BLaER1 (cell line): ENCODE results near the gene CHST12.

ENCODE experiments used
- H3K27ac ChIP-seq: shearing (Covaris generic); formaldehyde crosslinking; 2 replicates; pipeline ENCODE4 v1.8.1; 2022
- H3K27me3 ChIP-seq: shearing (Covaris generic); formaldehyde crosslinking; 2 replicates; pipeline ENCODE4 v1.8.1; 2022
- H3K36me3 ChIP-seq: shearing (Covaris generic); formaldehyde crosslinking; 2 replicates; pipeline ENCODE4 v1.8.1; 2022
- H3K4me1 ChIP-seq: shearing (Covaris generic); formaldehyde crosslinking; 2 replicates; pipeline ENCODE4 v1.8.1; 2022
- H3K4me2 ChIP-seq: shearing (Covaris generic); formaldehyde crosslinking; 2 replicates; pipeline ENCODE4 v1.8.1; 2022
- H3K4me3 ChIP-seq: shearing (Covaris generic); formaldehyde crosslinking; 2 replicates; pipeline ENCODE4 v1.8.1; 2022
- H3K9ac ChIP-seq: shearing (Covaris generic); formaldehyde crosslinking; 2 replicates; pipeline ENCODE4 v1.8.1; 2022
- H3K9me3 ChIP-seq: shearing (Covaris generic); formaldehyde crosslinking; 2 replicates; pipeline ENCODE4 v1.8.1; 2022
- H4K20me1 ChIP-seq: shearing (Covaris generic); formaldehyde crosslinking; 2 replicates; pipeline ENCODE4 v1.8.1; 2022
- Cebpa-rat ChIP-seq: shearing (Covaris generic); IDR thresholded peaks from 2 replicates; pipeline ENCODE4 v1.8.1; 2022

Gene CHST12

DNA sequence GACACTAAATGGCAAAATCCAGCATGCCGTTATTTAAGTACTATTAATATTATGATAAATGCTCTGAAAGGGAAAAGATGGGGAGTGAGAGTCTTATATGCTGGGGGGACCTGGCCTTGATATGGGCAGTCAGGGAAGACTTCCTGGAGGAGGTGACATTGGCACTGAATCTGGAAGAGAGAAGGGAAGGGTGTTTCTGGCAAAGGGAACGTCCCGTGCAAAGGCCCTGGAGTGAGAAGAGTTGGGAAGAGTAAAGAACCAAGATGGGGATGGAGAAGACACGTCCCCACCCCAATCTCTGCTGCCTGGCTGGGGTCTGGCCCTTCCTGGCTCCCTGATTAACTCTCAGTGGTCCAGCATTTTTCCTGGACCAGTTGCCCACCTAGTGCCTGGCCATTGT lies 77.8 kb downstream of the CHST12 start:
- Histone ChIP-seq H3K9me3 (no peaks in the 10 kb centered on the region; the same call in 1 of the 2 replicates), H3K9ac (no peak overlapping the region), H3K36me3 (no peaks in the 10 kb centered on the region), H3K4me3 (no peak overlapping the region), H3K4me2 (no peak overlapping the region), H3K4me1 (peaks cover 71% of the 10 kb centered on the region), H3K27ac (0 out of 2 replicates have a peak overlapping the region, but pooled peaks have one; percentile 4), H4K20me1 (no peaks in the 10 kb centered on the region), H3K27me3 (no peaks in the 10 kb centered on the region)
- TF ChIP-seq Cebpa-rat, result no peak

DNA sequence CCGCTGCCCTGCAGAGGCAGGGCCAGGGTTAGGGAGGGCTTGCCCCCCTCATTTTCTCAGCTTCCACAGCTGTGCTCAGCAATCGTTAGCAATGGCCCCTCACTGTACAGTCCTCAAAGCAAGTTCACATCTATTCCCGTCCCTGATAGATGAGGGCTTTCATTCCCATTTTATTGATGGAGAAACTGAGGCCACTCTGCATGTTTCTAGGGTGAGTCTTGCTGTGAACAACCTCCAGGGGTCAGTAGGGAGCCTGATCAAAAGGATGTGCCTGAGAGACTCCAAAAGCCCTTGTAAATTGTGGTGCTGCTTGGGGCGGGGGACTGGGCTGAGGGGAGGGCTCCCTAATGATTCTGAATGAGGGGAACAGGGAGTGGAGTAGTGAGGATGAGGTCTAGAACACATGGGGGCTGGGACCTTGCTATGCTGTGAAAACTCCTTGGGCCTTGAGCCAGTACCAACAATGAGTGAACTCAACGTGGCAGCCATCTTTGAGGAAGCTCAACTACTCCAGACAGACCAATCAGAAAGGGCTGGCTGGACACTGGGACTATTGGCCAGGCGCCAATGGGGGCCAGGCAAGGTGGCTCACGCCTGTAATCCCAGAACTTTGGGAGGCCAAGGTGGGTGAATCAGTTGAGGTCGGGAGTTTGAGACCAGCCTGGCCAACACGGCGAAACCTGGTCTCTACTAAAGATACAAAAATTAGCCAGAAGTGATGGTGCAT lies 79.5 kb downstream of the CHST12 start:
- H3K9ac ChIP-seq, result no peak overlapping the region
- H3K4me1 ChIP-seq, result peaks cover 74% of the 10 kb centered on the region
- no peak for TF ChIP-seq Cebpa-rat
- H3K27me3 ChIP-seq, result no peaks in the 10 kb centered on the region
- H3K4me2 ChIP-seq, result peak overlapping the region; percentile 50
- H3K36me3 ChIP-seq, result no peaks in the 10 kb centered on the region
- H3K9me3 ChIP-seq, result no peaks in the 10 kb centered on the region; the same call in 1 of the 2 replicates
- H3K4me3 ChIP-seq, result no peak overlapping the region
- no peak overlapping the region for H3K27ac ChIP-seq
- H4K20me1 ChIP-seq, result no peaks in the 10 kb centered on the region

DNA sequence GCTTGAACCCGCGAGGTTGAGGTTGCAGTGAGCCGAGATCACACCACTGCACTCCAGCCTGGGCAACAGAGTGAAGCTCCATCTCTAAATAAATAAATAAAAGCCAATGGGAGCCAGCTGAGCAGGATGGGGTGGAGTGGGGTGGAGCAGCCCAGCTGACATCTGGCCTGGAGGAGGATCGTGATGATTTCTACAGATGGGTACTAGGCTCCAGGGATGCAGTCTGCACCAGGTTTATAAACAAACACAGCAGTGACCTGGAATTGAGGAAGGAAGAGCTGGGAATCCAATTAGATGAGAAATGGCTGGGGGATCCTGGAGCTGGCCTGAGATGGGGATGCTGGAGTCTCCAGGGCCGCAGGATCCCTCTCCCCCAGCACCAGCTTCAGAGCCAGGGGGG lies 80.1 kb downstream of the CHST12 start:
- Histone ChIP-seq H3K4me1 (peaks cover 74% of the 10 kb centered on the region), H3K4me3 (no peak overlapping the region), H3K9me3 (no peaks in the 10 kb centered on the region; the same call in 1 of the 2 replicates), H4K20me1 (no peaks in the 10 kb centered on the region), H3K36me3 (no peaks in the 10 kb centered on the region), H3K4me2 (peak overlapping the region; percentile 50), H3K27me3 (no peaks in the 10 kb centered on the region), H3K9ac (no peak overlapping the region), H3K27ac (no peak overlapping the region)
- no peak for TF ChIP-seq Cebpa-rat

DNA sequence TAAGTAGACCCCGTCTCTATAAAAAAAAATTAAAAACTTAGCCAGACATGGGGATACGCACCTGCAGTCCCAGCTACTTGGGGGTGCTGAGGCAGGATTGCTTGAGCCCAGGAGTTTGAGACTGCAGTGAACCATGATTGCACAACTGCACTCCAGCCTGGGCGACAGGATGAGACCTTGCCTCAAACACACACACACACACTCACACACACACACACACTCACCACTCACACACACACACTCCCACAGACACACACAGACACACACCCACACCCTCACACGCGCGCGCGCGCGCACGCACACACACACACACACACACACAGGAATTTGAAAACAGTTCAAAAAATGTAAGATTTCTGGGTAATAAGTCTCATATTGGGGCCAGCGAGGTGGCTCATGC lies 81.5 kb downstream of the CHST12 start:
- no peak overlapping the region for H3K9ac ChIP-seq
- no peak overlapping the region for H3K4me3 ChIP-seq
- peaks cover 74% of the 10 kb centered on the region for H3K4me1 ChIP-seq
- H3K36me3 ChIP-seq, result no peaks in the 10 kb centered on the region
- H3K9me3 ChIP-seq, result no peaks in the 10 kb centered on the region; the same call in 1 of the 2 replicates
- H3K4me2 ChIP-seq, result peak overlapping the region; percentile 50; the same call in 1 of the 2 replicates
- H4K20me1 ChIP-seq, result no peaks in the 10 kb centered on the region
- peak; percentile 72 for TF ChIP-seq Cebpa-rat
- H3K27ac ChIP-seq, result no peak overlapping the region
- no peaks in the 10 kb centered on the region for H3K27me3 ChIP-seq

DNA sequence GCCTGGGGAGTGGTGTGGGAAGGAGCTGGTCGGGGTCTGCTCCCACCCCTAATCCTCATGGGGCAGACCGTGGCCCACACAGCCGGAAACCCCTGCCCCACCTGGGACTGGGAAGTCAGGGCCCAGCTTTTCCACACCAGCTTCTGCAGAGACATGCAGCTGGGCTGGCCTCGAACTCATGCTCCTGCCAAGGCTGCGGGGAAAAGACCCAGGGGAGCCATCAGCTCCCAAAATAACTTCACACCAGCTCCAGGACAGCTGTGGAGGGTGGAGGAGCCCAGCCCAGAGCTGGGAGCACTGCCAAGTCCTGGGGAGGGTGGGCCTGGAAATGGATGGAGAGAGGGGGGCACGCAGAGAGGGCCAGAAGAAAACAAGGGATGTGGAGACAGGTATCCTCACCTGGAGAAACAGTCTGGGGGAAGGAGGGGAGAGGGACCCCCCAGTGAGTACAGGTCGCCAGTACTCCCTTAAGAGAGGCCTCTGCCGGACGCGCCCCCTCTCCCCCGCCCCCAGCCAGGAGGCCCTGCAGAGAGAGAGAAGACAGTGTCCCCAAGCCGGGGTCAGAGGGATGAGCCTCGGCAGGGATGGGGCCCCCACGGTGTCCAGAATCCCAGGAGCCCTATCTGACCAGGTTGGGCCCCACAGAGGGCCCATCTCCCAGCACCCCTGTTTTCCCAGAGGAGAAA lies 84.3 kb downstream of the CHST12 start:
- Histone ChIP-seq H3K4me3 (peak overlapping the region; percentile 32), H3K4me1 (peaks cover 80% of the 10 kb centered on the region), H3K9ac (peak overlapping the region; percentile 60; the same call in 1 of the 2 replicates), H3K9me3 (no peaks in the 10 kb centered on the region; the same call in 1 of the 2 replicates), H4K20me1 (no peaks in the 10 kb centered on the region), H3K27me3 (no peaks in the 10 kb centered on the region), H3K4me2 (peak overlapping the region; percentile 92), H3K36me3 (no peaks in the 10 kb centered on the region), H3K27ac (peak overlapping the region; percentile 73)
- TF ChIP-seq Cebpa-rat, result no peak

DNA sequence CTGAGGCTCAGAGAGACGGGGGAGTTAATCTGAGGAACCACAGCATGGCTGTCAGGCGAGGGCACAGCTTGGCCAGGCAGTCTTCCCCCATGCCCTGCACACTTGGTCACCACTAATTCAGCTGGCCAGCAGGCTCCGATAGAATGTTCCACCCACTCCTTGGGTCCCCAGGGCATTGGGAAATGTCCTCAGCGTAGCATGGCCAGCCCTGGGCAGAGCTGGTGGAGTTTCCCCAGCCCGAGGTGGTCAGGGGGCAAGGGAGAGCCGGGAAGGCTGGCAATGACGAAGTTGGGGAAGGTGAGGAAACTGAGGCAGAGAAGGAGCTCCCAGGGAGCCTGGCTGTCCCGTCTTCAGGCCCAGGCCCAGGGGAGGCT lies 84.8 kb downstream of the CHST12 start:
- H4K20me1 ChIP-seq, result no peaks in the 10 kb centered on the region

DNA sequence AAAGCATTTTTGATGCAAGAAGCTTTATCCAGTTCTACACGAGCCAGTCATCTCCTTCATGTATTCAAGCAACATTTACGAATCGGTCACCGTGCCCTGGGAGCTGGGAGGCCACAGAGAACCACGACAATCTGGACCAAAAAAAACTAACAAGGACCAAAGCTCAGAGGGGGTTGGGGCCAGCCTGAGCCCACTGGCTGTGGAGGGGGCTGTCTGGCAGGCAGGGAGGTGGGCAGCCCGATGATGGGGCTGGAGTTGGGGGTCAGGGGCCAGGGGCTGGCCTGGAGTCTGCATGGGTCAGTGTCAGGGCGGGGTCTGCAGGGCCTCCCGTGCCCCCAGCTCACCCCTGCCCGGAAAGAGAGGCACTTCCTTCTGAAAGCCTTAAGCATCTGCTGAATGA lies 85.3 kb downstream of the CHST12 start:
- Histone ChIP-seq H3K4me3 (peak overlapping the region; percentile 20; the same call in 1 of the 2 replicates), H3K27ac (peak overlapping the region; percentile 73), H3K9ac (peak overlapping the region; percentile 60), H3K27me3 (no peaks in the 10 kb centered on the region), H3K9me3 (no peaks in the 10 kb centered on the region), H3K36me3 (no peaks in the 10 kb centered on the region), H4K20me1 (no peaks in the 10 kb centered on the region), H3K4me2 (peak overlapping the region; percentile 92), H3K4me1 (peaks cover 82% of the 10 kb centered on the region)
- no peak for TF ChIP-seq Cebpa-rat

More for the DNA sequence above, 84.8 kb downstream of the CHST12 start:
- no peak for TF ChIP-seq Cebpa-rat
- peak overlapping the region; percentile 92 for H3K4me2 ChIP-seq
- peak overlapping the region; percentile 32 for H3K4me3 ChIP-seq
- no peaks in the 10 kb centered on the region for H3K27me3 ChIP-seq
- H3K4me1 ChIP-seq, result peaks cover 82% of the 10 kb centered on the region
- no peaks in the 10 kb centered on the region for H3K36me3 ChIP-seq
- H3K9me3 ChIP-seq, result no peaks in the 10 kb centered on the region
- peak overlapping the region; percentile 60; the same call in 1 of the 2 replicates for H3K9ac ChIP-seq
- peak overlapping the region; percentile 73 for H3K27ac ChIP-seq

DNA sequence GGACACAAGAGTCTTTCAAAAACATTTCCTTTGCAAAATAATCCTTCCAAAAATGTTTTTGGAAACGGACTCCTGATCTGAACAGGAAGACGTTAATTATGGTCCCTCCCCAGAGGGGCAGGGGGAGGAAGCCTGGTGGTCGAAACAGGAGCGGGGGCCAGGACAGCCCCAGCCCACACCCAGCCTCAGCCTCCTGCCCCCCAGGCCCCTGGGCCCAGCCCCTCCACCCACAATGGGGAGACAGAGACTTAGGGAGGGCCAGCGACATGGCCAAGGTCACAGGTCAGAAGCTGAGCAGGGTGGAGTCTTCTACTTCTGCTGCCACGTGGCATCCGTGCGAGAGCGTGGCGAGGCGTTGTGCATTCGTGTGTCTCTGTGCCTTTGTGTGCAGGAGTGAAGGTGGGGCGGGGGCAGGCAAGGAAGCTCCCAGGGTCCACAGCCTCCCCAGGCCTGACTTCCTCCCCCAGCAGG lies 86.8 kb downstream of the CHST12 start:
- Histone ChIP-seq H3K9me3 (no peaks in the 10 kb centered on the region), H3K27ac (peak overlapping the region; percentile 73), H3K36me3 (no peaks in the 10 kb centered on the region), H3K4me2 (peak overlapping the region; percentile 92), H3K9ac (peak overlapping the region; percentile 60; the same call in 1 of the 2 replicates), H3K4me1 (peaks cover 82% of the 10 kb centered on the region), H3K27me3 (no peaks in the 10 kb centered on the region), H3K4me3 (no peak overlapping the region), H4K20me1 (no peaks in the 10 kb centered on the region)
- no peak for TF ChIP-seq Cebpa-rat

DNA sequence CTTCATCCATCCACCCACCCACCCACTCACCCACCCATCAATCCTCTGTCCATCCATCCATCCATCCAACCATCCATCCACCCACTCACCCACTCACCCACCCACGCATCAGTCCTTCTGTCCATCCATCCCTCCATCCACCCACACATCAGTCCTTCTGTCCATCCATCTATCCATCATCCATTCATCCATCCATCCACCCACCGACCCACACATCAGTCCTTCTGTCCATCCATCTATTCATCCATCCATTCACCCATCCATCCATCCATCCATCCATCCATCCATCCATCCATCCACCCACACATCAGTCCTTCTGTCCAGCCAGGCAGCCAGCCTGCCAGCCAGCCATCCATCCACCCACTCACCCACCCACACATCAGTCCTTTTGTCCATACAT lies 88.6 kb downstream of the CHST12 start:
- Histone ChIP-seq H4K20me1 (no peaks in the 10 kb centered on the region), H3K9ac (no peak overlapping the region), H3K4me1 (peaks cover 84% of the 10 kb centered on the region), H3K4me3 (no peak overlapping the region), H3K9me3 (no peaks in the 10 kb centered on the region), H3K27me3 (no peaks in the 10 kb centered on the region), H3K27ac (no peak overlapping the region), H3K4me2 (no peak overlapping the region), H3K36me3 (no peaks in the 10 kb centered on the region)
- TF ChIP-seq Cebpa-rat, result no peak
